ENCODE data around the gene ABCG1.

ABCG1 gene

DNA sequence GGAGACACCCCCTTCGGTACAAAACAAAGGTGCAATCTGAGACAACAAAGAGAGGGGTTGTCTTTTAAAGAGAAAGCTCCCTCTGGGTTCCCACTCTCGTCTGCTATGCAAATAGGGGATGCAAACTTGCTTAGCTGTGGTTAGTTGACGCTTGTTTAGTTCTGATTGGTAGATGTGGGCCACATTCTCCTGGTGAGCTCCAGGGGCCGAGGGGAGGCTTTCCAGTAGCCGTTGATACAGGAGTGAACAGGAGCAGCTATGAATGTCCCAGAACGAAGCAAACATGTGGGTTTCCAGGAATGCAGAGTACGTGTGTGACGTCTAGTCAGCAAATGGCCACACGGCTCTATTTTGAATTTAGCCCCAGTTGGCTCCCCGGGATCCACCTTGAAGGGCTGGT, 117.1 kb downstream of the ABCG1 start:
- DNase-seq = no peak
- intact Hi-C loops (cut with DNase I) = no loop called here

DNA sequence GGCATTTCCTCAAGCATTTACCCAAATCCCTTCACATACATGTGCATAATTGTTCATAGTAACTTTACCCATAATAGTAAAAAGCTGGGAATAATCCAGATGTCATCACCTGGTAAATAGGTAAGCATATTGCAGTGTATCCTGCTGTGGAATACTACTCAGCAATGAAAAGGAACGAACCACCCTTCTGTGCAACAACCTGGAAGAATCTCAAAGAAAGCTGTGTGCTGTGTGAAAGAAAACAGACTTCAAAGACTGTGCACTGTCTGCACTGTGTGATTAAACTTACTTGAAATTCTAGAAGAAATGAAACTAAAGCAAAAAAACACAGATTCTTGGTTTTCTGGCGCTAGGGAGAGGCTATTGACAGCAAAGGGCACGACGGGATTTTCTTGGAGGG, 118.3 kb downstream of the ABCG1 start:
- intact Hi-C loops (cut with DNase I) = no loop called here
- DNase-seq = no peak

DNA sequence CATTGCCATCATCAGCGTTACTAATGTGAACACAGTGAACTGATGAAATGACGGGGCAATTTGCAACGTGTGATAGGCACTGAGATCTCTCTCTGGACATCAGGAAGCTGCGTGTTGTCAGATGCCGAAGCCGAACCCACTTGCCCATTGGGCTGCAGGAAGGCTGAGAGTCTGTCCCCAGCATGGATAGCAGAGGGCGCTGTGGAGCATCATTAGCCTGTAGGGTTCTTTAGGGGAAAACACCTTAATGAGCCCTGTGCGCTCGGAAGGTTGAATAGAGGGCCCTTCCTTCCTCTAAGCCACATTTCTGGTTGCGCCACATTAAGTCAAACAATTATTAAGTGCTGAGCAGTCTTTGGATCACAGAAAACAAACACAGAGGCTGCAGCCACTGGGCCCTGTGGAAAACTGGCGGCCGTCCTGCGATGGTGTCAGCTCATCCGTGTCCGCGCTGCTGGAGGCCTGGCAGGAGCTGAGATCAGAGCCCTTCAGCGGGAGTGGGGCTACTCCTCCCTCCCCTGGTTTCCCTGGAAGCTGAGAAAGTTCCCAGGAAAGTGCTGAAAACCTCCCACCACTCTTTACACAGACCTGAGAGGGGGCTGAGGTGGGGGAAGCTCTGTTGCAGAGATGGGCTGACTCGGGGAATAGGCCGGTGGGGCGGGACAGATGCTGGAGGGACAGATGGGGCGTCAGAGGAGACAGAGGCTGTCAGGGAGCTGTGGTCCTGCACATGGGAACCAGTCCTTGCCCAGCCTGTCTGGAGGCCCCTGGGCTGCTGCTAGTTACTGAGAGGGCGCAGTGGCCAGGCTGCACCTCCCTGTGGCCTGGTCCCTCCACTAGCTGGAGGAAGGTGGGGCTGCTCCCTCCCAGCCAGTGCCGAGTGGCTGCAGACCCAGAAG, 119.1 kb downstream of the ABCG1 start:
- DNase-seq = peak in 7 of 10 donors; percentile 55 to 92 (median 77)
- intact Hi-C loops (cut with DNase I) = no loop called here

DNA sequence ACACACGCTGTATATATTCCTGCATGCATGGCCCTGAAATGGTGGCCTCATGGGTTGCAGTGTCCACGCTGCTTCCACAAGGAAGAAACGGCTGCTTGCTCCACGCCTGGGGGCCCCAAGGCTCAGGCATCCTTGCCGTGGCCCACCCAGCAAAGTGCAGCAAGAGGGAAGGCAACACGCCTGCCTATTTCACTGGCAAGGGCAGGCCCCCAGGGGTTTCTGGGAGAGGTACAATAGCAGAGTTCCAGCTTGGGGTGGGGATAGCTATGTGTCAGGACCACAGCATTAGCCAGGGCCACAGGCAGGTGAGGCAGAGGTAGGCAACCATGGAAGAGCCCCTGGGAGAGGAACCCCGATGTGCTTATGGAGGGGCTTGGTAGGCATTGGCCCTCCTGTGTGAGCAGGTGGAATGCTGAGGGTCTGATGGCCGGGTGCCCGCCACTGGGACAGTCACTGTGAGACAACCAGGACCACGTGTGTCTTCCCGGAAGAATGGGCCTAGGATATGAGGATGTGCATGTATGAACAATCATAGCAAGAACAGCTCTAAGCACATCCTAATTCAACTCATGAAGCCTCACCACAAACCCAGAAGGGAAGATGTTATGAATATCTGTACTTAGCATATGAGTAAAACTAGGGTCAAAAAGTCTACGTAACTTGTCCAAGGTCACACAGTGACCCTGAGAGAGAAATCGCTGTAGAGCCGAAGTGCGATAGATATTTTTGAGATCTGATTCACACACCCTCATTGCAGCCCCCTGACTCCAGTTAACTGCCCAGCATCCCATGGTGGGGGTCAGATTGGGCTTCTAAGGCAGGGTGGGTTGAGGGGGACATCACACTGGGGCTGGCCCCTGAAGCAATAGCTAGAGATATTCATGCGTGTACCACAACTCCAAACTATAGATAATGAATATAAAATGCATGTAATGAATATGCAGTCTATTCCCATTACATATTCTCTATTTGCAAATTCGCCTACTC, 120.1 kb downstream of the ABCG1 start:
- DNase-seq = peak in 1 of 10 donors; percentile 72
- intact Hi-C loops (cut with DNase I) = no loop called here

DNA sequence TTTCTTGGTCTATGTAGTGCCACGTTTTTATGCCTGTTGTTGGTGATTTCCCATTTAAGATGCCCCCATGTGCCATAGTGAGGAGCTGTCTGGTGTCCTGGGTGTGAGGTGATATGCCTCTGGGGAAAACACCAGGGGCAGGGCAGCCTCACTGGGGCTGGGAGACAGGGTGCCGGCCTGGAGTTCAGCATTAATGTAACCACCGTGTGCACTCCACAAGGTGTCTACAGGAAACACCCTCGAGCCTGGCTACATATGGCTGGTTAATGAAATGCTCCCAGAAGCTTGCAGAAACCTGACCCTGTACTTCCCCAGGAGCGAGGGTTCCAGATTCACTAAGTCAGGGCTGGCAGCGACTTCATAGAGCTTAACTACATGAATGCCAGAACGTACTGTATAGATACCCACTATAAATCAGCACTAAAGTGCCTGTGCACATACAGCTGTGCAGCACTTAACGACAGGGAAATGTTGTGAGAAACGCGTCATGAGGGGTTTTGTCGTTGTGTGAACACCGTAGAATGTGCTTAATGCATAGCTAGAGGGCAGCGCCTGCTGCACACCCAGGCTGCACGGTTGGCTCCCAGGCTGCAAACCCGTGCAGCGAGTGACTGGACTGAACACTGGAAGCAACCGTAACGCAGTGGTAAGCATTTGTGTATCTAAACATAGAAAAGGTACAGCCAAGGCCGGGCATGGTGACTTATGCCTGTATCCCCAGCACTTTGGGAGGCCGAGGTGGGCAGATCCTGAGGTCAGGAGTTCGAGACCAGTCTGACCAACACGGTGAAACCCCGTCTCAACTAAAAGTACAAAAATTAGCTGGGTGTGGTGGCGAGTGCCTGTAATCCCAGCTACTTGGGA, 121.5 kb downstream of the ABCG1 start:
- DNase-seq = peak in 1 of 10 donors; percentile 55
- intact Hi-C loops (cut with DNase I) = loop anchor here (10.0 kb wide), 1 partner anchor 104 kb away; no protein-coding TSS in a partner anchor

DNA sequence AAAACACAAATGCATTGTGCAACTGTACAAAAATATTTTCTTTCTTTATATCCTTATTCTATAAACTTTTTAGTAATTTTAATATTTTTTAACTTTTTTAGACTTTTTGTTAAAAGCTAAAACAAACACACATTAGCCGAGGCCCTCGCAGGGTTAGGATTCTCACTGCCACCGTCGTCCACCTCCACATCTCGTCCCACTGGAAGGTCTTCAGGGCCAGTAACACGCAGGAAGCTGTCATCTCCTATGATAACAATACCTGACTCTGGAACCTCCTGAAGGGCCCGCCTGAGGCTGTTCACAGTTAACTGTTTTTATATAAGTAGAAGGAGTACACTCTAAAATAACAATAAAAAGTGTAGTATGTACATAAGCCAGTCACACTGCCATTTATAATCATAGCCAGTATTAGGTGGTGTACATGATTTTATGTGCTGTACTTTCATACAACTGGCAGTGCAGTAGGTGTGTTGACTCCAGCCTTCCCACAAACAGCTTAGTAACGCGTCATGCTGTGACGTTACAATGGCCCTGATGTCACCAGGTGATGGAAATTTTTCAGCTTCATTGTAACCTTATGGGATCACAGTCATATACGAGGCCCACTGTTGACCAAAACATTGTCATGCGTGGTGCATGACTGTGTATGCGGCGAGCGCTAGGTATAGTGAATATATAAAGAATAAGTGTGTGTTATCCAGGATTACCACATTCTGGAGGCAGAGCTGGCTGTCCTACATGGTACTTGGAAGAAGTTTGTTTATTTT, 123.0 kb downstream of the ABCG1 start:
- DNase-seq = peak in 1 of 10 donors; percentile 39
- intact Hi-C loops (cut with DNase I) = loop anchor here (10.0 kb wide), 1 partner anchor 103 kb away; no protein-coding TSS in a partner anchor

DNA sequence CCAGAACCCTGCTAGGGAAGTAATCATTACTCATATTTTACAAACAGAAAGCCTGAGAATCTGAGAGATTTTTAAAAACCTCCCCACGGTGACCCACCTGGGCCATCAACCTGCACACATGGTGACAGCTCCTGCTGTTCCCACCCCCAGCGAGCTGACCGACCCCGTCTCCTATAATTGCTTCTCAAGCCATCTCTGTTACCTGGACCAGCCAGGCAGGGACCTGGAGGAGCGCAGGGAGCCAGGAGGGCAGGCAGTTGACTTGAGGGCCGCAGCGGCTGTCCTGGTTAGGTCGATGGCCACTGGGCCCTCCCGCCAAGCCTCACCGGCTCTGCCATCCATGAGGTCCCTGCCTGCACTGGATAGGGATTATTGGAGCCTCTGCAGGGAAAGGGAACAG, 124.2 kb downstream of the ABCG1 start:
- DNase-seq = peak in 1 of 10 donors; percentile 62
- intact Hi-C loops (cut with DNase I) = loop anchor here (10.0 kb wide), 1 partner anchor 102 kb away; no protein-coding TSS in a partner anchor

DNA sequence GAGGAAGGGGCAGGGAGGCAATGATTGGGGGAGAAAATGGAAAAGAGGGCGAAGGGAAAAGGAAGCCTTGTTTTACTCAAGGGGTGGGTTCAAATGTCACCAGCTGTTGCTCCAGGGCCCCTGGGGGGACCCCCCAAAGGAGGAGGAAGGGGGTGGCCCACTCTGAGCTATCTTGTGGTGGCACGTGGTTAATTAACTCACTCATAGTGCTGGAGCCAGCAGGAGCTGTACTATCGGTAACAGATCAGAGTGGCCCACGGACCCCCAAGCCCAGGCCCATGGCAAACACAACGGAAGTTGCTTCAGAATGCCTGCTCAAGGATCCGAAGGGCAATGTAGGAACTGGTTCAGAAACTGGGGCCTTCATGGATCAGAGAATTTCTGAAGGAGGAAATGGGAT, 124.6 kb downstream of the ABCG1 start:
- DNase-seq = peak in 1 of 10 donors; percentile 57
- intact Hi-C loops (cut with DNase I) = loop anchor here (10.0 kb wide), 1 partner anchor 101 kb away; no protein-coding TSS in a partner anchor

DNA sequence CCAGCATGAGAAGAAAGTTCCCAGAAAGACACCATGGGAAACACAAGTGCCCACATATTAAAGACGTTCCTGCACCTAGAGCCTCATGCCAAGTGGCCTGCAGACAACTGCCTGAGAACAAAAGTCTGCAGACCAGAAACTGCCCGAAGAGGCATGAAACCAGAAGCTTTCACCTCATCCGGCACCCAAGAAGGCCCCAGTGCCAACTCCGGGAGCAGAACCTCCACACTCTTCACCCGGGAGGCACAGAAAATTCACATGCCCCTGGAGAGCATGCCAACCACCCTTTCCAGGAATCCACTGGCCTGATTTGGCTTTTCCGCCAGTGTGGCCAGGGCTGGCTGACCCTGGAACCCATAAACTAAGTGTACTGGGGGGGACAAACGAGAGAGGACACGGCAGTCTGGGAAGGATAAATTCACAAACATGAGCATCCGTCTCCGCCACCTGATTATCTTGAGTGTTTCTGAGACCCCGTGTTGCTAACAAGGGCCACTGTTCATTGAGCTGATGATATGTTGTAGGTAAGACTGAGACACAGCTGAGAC, 125.1 kb downstream of the ABCG1 start:
- intact Hi-C loops (cut with DNase I) = loop anchor here (10.0 kb wide), 1 partner anchor 101 kb away; no protein-coding TSS in a partner anchor
- peak in 1 of 10 donors; percentile 43 for DNase-seq

DNA sequence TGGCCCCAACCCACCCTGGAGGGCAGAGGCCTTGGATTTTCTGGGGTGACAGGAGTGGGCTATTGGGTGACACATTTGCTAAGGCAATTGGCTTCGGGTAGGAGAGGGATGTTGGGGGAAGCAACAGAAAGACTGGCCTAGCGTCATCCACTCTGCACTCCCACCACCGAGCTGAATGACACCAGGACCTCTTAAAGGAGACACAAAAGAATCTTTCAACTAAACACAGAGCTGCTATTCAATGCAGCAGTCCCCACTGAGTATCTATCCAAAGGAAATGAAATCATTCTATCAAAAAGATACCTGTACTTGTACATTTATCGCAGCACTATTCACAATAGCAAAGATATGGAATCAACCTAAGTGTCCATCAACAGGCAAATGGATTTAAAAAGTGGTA, 125.7 kb downstream of the ABCG1 start:
- intact Hi-C loops (cut with DNase I) = loop anchor here (10.0 kb wide), 1 partner anchor 100 kb away; no protein-coding TSS in a partner anchor
- no peak for DNase-seq

DNA sequence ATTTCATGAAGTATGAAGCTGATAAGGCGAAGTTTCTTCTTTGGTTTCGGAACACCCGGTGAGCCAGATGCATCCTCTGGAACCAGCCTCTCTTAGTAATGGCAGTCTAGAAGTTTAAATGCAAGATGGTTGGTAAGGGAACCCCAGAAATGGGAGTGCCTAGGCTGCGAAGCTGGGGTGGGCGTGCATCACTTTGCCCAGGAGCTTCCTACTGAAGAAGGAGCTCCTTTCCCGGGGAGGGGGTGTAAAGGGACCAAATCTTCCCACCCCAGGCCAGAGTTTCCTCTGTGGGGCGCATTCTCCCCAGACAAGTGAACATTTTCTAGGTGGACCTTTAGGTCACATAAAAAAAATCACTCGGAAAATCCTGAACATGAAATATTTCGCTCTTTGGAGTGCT, 127.5 kb downstream of the ABCG1 start:
- peak in 1 of 10 donors; percentile 22 for DNase-seq
- intact Hi-C loops (cut with DNase I) = loop anchor here (10.0 kb wide), 1 partner anchor 98 kb away; no protein-coding TSS in a partner anchor

Data from posterior cingulate gyrus (tissue), 11 donors.